K562 (cell line): Measurements from ENCODE around the gene STAB1.

Experiments used
- CHD2 ChIP-seq: IDR thresholded peaks from 2 replicates; pipeline ENCODE4 v1.6.1; 2011; ENCODE audit warnings: low read depth, low read length
- EP300 ChIP-seq: IDR thresholded peaks from 2 replicates; pipeline ENCODE4 v1.6.1; 2012; ENCODE audit warnings: low read length, improper control_type of control experiment
- KLF16 ChIP-seq: IDR thresholded peaks from 2 replicates; pipeline ENCODE4 v1.6.1; 2016; ENCODE audit warnings: antibody characterized with exemption
- SRSF1 ChIP-seq: fragments of 200-400 bp; formaldehyde crosslinking; IDR thresholded peaks from 2 replicates; pipeline ENCODE4 v1.6.1; 2017; ENCODE audit warnings: mild to moderate bottlenecking, low read depth, low read length, moderate library complexity
- ZNF197 ChIP-seq: fragments of 200-800 bp; sonication (Bioruptor generic); IDR thresholded peaks from 2 replicates; pipeline ENCODE4 v1.6.1; 2016; ENCODE audit warnings: low read depth, missing genetic modification characterization, missing compliant biosample characterization
- TF ChIP-seq, protein P1 (sequence below), 2 experiments: fragments of 450-650 bp; formaldehyde crosslinking in 1 of 2; IDR thresholded peaks; 2 replicates each; pipeline versions ENCODE4 v1.4.0 to v1.6.1; 2014 to 2020; ENCODE audit warnings: mild to moderate bottlenecking in 2 of 2, borderline replicate concordance in 1 of 2, low read depth in 1 of 2
- TF ChIP-seq, protein P2 (sequence below): sonication (generic); formaldehyde crosslinking; IDR thresholded peaks from 2 replicates; pipeline ENCODE4 v1.4.0; 2020; ENCODE audit warnings: mild to moderate bottlenecking, missing genetic modification reagents
- TF ChIP-seq, protein P3 (sequence below), 3 experiments: IDR thresholded peaks in 2 of 3; conservative IDR thresholded peaks in 1 of 3; 2 replicates each; pipeline ENCODE4 v1.5.1; 2011 to 2012; ENCODE audit warnings: low read length in 3 of 3, mild to moderate bottlenecking in 3 of 3, control low read depth in 2 of 3, improper control_type of control experiment in 1 of 3, inconsistent platforms in 1 of 3, low read depth in 1 of 3, mixed read lengths in 1 of 3, moderate library complexity in 1 of 3; ENCODE audit not compliant: insufficient read depth in 2 of 3

DNA sequence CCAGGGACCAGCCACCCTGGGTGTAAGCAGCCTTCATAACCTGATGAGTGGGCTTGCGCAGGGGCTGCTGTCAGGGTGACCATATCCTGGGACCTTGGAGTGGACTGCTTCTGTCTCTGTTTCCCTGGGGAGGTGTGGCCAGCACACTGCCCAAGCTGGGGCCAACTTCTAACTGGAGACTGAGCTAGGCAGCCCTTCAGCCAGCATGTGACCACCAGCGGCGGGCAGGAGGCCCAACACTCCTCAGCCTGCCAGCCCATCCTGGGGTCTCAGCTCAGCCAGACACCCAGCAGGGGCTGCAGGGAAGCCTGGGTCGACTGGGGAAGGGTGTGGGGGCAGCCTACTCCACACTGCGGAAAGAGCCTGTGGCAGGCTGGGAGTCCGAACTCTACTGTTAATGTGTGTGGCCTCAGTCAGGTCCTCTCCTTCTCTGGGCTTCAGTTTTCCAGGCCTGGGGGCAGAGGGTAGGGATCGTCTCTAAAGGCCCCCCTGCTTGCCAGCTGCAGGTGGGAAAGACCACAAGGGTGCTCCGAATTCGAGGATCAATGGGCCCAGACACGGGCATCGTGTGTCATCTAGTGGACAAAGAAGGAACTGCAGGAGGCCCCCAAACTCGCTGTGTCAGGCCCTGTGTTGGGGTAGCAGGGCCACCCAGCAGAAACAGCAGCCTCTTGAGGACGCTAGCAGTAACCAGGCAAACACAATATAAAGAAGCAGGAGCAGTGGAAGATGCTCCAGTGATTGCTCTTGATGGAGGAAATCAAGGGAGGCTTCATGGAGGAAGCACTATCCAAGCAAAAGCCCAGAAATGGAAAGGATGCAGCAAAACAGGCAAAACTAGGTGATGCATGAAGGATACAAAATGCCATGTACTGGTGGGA lies 48.3 kb upstream of the STAB1 start:
- TF ChIP-seq, protein P1, sequence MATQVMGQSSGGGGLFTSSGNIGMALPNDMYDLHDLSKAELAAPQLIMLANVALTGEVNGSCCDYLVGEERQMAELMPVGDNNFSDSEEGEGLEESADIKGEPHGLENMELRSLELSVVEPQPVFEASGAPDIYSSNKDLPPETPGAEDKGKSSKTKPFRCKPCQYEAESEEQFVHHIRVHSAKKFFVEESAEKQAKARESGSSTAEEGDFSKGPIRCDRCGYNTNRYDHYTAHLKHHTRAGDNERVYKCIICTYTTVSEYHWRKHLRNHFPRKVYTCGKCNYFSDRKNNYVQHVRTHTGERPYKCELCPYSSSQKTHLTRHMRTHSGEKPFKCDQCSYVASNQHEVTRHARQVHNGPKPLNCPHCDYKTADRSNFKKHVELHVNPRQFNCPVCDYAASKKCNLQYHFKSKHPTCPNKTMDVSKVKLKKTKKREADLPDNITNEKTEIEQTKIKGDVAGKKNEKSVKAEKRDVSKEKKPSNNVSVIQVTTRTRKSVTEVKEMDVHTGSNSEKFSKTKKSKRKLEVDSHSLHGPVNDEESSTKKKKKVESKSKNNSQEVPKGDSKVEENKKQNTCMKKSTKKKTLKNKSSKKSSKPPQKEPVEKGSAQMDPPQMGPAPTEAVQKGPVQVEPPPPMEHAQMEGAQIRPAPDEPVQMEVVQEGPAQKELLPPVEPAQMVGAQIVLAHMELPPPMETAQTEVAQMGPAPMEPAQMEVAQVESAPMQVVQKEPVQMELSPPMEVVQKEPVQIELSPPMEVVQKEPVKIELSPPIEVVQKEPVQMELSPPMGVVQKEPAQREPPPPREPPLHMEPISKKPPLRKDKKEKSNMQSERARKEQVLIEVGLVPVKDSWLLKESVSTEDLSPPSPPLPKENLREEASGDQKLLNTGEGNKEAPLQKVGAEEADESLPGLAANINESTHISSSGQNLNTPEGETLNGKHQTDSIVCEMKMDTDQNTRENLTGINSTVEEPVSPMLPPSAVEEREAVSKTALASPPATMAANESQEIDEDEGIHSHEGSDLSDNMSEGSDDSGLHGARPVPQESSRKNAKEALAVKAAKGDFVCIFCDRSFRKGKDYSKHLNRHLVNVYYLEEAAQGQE (IDR thresholded peaks at IDR 0.05; ENCODE audit: borderline replicate concordance): peak; percentile 78
- TF ChIP-seq, protein P1 (CRISPR knock-in tag; IDR thresholded peaks at IDR 0.05; ENCODE audit: low read depth): no peak
- no peak for TF ChIP-seq ZNF197 (CRISPR knock-in tag)
- TF ChIP-seq, protein P2, sequence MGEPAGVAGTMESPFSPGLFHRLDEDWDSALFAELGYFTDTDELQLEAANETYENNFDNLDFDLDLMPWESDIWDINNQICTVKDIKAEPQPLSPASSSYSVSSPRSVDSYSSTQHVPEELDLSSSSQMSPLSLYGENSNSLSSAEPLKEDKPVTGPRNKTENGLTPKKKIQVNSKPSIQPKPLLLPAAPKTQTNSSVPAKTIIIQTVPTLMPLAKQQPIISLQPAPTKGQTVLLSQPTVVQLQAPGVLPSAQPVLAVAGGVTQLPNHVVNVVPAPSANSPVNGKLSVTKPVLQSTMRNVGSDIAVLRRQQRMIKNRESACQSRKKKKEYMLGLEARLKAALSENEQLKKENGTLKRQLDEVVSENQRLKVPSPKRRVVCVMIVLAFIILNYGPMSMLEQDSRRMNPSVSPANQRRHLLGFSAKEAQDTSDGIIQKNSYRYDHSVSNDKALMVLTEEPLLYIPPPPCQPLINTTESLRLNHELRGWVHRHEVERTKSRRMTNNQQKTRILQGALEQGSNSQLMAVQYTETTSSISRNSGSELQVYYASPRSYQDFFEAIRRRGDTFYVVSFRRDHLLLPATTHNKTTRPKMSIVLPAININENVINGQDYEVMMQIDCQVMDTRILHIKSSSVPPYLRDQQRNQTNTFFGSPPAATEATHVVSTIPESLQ (CRISPR knock-in tag): no peak
- no peak for TF ChIP-seq EP300
- peak; percentile 59 for TF ChIP-seq KLF16
- TF ChIP-seq SRSF1: no peak
- TF ChIP-seq, protein P3, sequence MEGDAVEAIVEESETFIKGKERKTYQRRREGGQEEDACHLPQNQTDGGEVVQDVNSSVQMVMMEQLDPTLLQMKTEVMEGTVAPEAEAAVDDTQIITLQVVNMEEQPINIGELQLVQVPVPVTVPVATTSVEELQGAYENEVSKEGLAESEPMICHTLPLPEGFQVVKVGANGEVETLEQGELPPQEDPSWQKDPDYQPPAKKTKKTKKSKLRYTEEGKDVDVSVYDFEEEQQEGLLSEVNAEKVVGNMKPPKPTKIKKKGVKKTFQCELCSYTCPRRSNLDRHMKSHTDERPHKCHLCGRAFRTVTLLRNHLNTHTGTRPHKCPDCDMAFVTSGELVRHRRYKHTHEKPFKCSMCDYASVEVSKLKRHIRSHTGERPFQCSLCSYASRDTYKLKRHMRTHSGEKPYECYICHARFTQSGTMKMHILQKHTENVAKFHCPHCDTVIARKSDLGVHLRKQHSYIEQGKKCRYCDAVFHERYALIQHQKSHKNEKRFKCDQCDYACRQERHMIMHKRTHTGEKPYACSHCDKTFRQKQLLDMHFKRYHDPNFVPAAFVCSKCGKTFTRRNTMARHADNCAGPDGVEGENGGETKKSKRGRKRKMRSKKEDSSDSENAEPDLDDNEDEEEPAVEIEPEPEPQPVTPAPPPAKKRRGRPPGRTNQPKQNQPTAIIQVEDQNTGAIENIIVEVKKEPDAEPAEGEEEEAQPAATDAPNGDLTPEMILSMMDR (IDR thresholded peaks at IDR 0.05 in 2 of 3, conservative IDR thresholded peaks at IDR 0.05 in 1 of 3; ENCODE audit: insufficient read depth in 2 of 3, low read depth in 1 of 3, low read length in 3 of 3): peak; percentile 95 to 97 (median 97)
- TF ChIP-seq CHD2: no peak
